GM21717 (cell line): ENCODE results near the gene TPRN.

Source experiments
- ATAC-seq: cut with Tn5 transposase; IDR thresholded peaks from one replicate; pipeline ENCODE4 v1.9.1; 2021; ENCODE audit warnings: mild to moderate bottlenecking, moderate library complexity; ENCODE audit not compliant: unreplicated experiment

TPRN gene

GRCh38 chr9:137147091-137147792 is 53.3 kb downstream of the TPRN start:
- no peak for ATAC-seq

GRCh38 chr9:137146527-137146918 is 54.0 kb downstream of the TPRN start:
- ATAC-seq: no peak

- ATAC-seq: no peak
Observed at GRCh38 chr9:137145731-137146526, 54.6 kb downstream of the TPRN start.

GRCh38 chr9:137143459-137143858 is 57.1 kb downstream of the TPRN start:
- no peak for ATAC-seq

- ATAC-seq: no peak
Observed at GRCh38 chr9:137141976-137142936, 58.3 kb downstream of the TPRN start.
